Measurements from ENCODE around the gene ASB10.

GRCh38 chr7:151198945-151199848, 12.1 kb upstream of the ASB10 start:
- TF ChIP-seq CTCF (IDR thresholded peaks at IDR 0.05): no peak
- TF ChIP-seq EZH2 (IDR thresholded peaks at IDR 0.05; ENCODE audit: borderline replicate concordance, insufficient read depth, low read depth, low read length, poor library complexity, severe bottlenecking): no peak
